MCF 10A (cell line): ENCODE data around the gene TMEM184A. TPM values are rescaled to one million over a fixed set of nuclear protein-coding genes. Genes with fewer than 3 reads are reported as not detected.

Experiments used
- BruUV-seq: library from RNA; stranded (reverse); fragments of 400-500 nt; replicated peaks from 2 replicates; lab custom pipeline; 2021; lab: Mats Ljungman, UMichigan
- CTCF ChIA-PET: fragments of 300-600 bp; sonication (Branson Sonifier 250); formaldehyde crosslinking; extraction: SDS; loops from one replicate; lab custom pipeline; 2021; ENCODE audit warnings: antibody characterized with exemption, inconsistent platforms; lab: Yijun Ruan, JAX
- POLR2A ChIA-PET: fragments of 300-600, 350-650 bp; sonication (Branson Sonifier 250); formaldehyde crosslinking; extraction: SDS; loops from one replicate; lab custom pipeline; 2020; ENCODE audit warnings: antibody characterized with exemption, inconsistent platforms; lab: Yijun Ruan, JAX
- DNase-seq: peaks from one replicate; pipeline ENCODE4 v3.0.0-alpha.2; 2018; ENCODE audit not compliant: unreplicated experiment
- H3K27ac Mint-ChIP-seq: one replicate; pipeline ENCODE4 v1.8.0; 2022; ENCODE audit warnings: mild to moderate bottlenecking, low read depth, mixed read lengths; ENCODE audit not compliant: unreplicated experiment
- H3K27me3 Mint-ChIP-seq: one replicate; pipeline ENCODE4 v1.8.0; 2022; ENCODE audit warnings: mixed read lengths; ENCODE audit not compliant: insufficient read depth, unreplicated experiment
- H3K36me3 Mint-ChIP-seq: one replicate; pipeline ENCODE4 v1.8.0; 2022; ENCODE audit warnings: mild to moderate bottlenecking, moderate library complexity, mixed read lengths; ENCODE audit not compliant: insufficient read depth, unreplicated experiment
- H3K4me1 Mint-ChIP-seq: one replicate; pipeline ENCODE4 v1.8.0; 2022; ENCODE audit warnings: mixed read lengths; ENCODE audit not compliant: insufficient read depth, unreplicated experiment
- H3K4me3 Mint-ChIP-seq: one replicate; pipeline ENCODE4 v1.8.0; 2022; ENCODE audit warnings: mild to moderate bottlenecking, moderate library complexity, mixed read lengths; ENCODE audit not compliant: unreplicated experiment
- H3K9me3 Mint-ChIP-seq: one replicate; pipeline ENCODE4 v1.8.0; 2022; ENCODE audit warnings: mixed read lengths; ENCODE audit not compliant: unreplicated experiment
- CTCF ChIP-seq: fragments of 200-600 bp; IDR thresholded peaks from one replicate; pipeline ENCODE4 v1.8.0; 2022; ENCODE audit warnings: antibody characterized with exemption, mild to moderate bottlenecking; ENCODE audit not compliant: unreplicated experiment
- intact Hi-C: fragments of 100-400 bp; cut with micrococcal nuclease; formaldehyde crosslinking; loops from 2 replicates; pipeline ENCODE4 v1.14.1; 2022
- total RNA-seq: library from RNA; stranded (reverse); gene quantifications from 2 replicates; pipeline ENCODE4 v1.2.3, GENCODE V29; 2022

TMEM184A gene
- total RNA-seq, 1 experiment from 2014 or later, result 14.2 TPM

- no peak overlapping the region for H3K4me3 Mint-ChIP-seq
- peaks cover 50% of the 10 kb centered on the region for H3K36me3 Mint-ChIP-seq
- H3K9me3 Mint-ChIP-seq, result no peaks in the 10 kb centered on the region
- no TSS peak for BruUV-seq
- ChIA-PET POLR2A (interaction anchor here (1.2 to 1.5 kb wide), 2 partner anchors 12 to 43 kb away, joined by 4 read pairs; no protein-coding TSS in a partner anchor), CTCF (interaction anchor here (0.5 to 2.5 kb wide), 3 partner anchors 14 to 38 kb away, joined by 4 to 11 read pairs (median 4); partner anchors contain the start of gene TMEM184A)
- DNase-seq, result no peak
- H3K27me3 Mint-ChIP-seq, result no peaks in the 10 kb centered on the region
- H3K4me1 Mint-ChIP-seq, result no peaks in the 10 kb centered on the region
- no peak overlapping the region for H3K27ac Mint-ChIP-seq
- no peak for TF ChIP-seq CTCF
- intact Hi-C loops, result no loop called here
These were observed 15.2 kb downstream of the TMEM184A start for GRCh38 chr7:1540776-1541271.

- H3K36me3 Mint-ChIP-seq, result peaks cover 50% of the 10 kb centered on the region
- TF ChIP-seq CTCF, result no peak
- no peak overlapping the region for H3K27ac Mint-ChIP-seq
- no peaks in the 10 kb centered on the region for H3K9me3 Mint-ChIP-seq
- no peak for DNase-seq
- no peak overlapping the region for H3K4me3 Mint-ChIP-seq
- intact Hi-C loops, result no loop called here
- H3K27me3 Mint-ChIP-seq, result no peaks in the 10 kb centered on the region
- no peaks in the 10 kb centered on the region for H3K4me1 Mint-ChIP-seq
- POLR2A ChIA-PET, result interaction anchor here (1.5 kb wide), 1 partner anchor 13 kb away, joined by 4 read pairs; no protein-coding TSS in a partner anchor
- CTCF ChIA-PET, result interaction anchor here (0.6 to 2.5 kb wide), 2 partner anchors 15 to 16 kb away, joined by 4 to 11 read pairs; partner anchors contain the start of gene TMEM184A
- BruUV-seq, result no TSS peak
These were observed 15.9 kb downstream of the TMEM184A start for GRCh38 chr7:1539882-1540775.

- intact Hi-C loops, result no loop called here
- Mint-ChIP-seq H3K36me3 (peaks cover 50% of the 10 kb centered on the region), H3K4me3 (no peak overlapping the region), H3K9me3 (no peaks in the 10 kb centered on the region), H3K27me3 (no peaks in the 10 kb centered on the region), H3K4me1 (no peaks in the 10 kb centered on the region), H3K27ac (no peak overlapping the region)
- no peak for TF ChIP-seq CTCF
- ChIA-PET POLR2A (interaction anchor here (1.5 kb wide), 1 partner anchor 14 kb away, joined by 4 read pairs; no protein-coding TSS in a partner anchor), CTCF (interaction anchor here (1.2 kb wide), 2 partner anchors 17 to 65 kb away, joined by 4 to 7 read pairs; partner anchors contain the start of gene TMEM184A)
- DNase-seq, result no peak
- BruUV-seq, result no TSS peak
These were observed 16.7 kb downstream of the TMEM184A start for GRCh38 chr7:1539181-1539881.
